NCI-H2107 (cell line): Measurements from ENCODE around the gene DDX18.

Experiments
- DNase-seq: peaks from one replicate; lab custom pipeline; 2025; lab: John Stamatoyannopoulos, UW

The DDX18 gene

GRCh38 chr2:117834992-117835391 lies 20.5 kb downstream of the DDX18 start:
- DNase-seq: no peak

GRCh38 chr2:117835990-117836760 lies 21.7 kb downstream of the DDX18 start:
- DNase-seq: peak; percentile 51

- no peak for DNase-seq
Observed at GRCh38 chr2:117845304-117845703, 30.8 kb downstream of the DDX18 start.

- DNase-seq: no peak
Observed at GRCh38 chr2:117850015-117850414, 35.5 kb downstream of the DDX18 start.

- DNase-seq: no peak
Observed at GRCh38 chr2:117850461-117850860, 36.0 kb downstream of the DDX18 start.

- no peak for DNase-seq
Observed at GRCh38 chr2:117851969-117852368, 37.5 kb downstream of the DDX18 start.

- DNase-seq: no peak
Observed at GRCh38 chr2:117853316-117853715, 38.8 kb downstream of the DDX18 start.

- no peak for DNase-seq
Observed at GRCh38 chr2:117853873-117854272, 39.4 kb downstream of the DDX18 start.

GRCh38 chr2:117854610-117855009 lies 40.1 kb downstream of the DDX18 start:
- DNase-seq: no peak

GRCh38 chr2:117855886-117856285 lies 41.4 kb downstream of the DDX18 start:
- DNase-seq: no peak

- DNase-seq: no peak
Observed at GRCh38 chr2:117856415-117857210, 42.1 kb downstream of the DDX18 start.

GRCh38 chr2:117858336-117858735 lies 43.8 kb downstream of the DDX18 start:
- DNase-seq: no peak

GRCh38 chr2:117858892-117859531 lies 44.5 kb downstream of the DDX18 start:
- DNase-seq: no peak

GRCh38 chr2:117859532-117859911 lies 45.0 kb downstream of the DDX18 start:
- no peak for DNase-seq

- no peak for DNase-seq
Observed at GRCh38 chr2:117859924-117860647, 45.6 kb downstream of the DDX18 start.

- no peak for DNase-seq
Observed at GRCh38 chr2:117862459-117862858, 48.0 kb downstream of the DDX18 start.

- DNase-seq: no peak
Observed at GRCh38 chr2:117875786-117876185, 61.3 kb downstream of the DDX18 start.

- DNase-seq: no peak
Observed at GRCh38 chr2:117879003-117879402, 64.5 kb downstream of the DDX18 start.
